Stimulated activated naive CD4-positive, alpha-beta T cell treated with Interleukin-2 at 50 U/mL for 16 hours (primary cell): ENCODE data around the gene WHRN.

ENCODE experiments used
- DNase-seq: peaks from one replicate; lab custom pipeline; 2025; lab: John Stamatoyannopoulos, UW

Gene WHRN

DNA sequence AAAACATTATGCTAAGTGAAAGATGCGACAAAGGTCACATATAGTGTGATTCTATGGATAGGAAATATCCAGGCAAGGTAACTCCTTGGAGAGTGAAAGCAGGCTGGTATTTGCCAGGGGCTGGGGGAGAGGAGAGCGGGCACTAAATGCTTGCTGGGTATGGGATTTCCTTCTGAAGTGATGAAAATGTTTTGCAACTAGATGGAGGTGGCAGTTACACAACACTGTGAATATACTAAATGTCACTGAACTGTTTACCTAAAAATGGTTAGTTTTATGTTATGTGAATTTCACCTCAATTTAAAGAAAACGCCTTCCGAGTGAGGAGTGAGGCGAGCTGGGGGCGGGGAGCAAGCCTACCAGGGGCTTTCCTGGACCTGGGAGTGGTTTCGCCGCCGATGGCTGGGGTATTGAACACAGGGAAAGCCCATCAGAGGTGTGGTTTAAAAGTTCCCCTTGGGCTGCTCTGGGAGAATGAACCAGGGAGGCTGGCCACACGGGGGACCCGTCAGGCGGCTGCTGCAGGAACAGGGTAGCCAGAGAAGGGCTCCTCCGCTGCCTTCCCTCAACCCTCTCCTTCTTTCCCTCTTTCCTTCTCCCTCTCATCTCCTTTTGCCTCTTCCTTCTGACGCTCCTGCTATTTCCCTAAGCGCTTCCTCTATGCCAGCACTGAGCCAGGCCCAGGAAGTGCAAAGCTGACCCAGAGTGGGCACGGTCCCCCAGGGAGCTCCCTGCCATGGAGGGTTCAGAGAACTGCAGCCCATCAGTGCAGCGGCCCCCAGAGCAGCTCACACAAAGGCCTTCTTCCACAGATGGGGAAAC, 122.4 kb downstream of the WHRN start:
- peak; percentile 74 for DNase-seq

- DNase-seq: no peak
Measured at GRCh38 chr9:114378883-114379282, 126.4 kb downstream of the WHRN start.

- no peak for DNase-seq
Measured at GRCh38 chr9:114378016-114378415, 127.3 kb downstream of the WHRN start.

DNA sequence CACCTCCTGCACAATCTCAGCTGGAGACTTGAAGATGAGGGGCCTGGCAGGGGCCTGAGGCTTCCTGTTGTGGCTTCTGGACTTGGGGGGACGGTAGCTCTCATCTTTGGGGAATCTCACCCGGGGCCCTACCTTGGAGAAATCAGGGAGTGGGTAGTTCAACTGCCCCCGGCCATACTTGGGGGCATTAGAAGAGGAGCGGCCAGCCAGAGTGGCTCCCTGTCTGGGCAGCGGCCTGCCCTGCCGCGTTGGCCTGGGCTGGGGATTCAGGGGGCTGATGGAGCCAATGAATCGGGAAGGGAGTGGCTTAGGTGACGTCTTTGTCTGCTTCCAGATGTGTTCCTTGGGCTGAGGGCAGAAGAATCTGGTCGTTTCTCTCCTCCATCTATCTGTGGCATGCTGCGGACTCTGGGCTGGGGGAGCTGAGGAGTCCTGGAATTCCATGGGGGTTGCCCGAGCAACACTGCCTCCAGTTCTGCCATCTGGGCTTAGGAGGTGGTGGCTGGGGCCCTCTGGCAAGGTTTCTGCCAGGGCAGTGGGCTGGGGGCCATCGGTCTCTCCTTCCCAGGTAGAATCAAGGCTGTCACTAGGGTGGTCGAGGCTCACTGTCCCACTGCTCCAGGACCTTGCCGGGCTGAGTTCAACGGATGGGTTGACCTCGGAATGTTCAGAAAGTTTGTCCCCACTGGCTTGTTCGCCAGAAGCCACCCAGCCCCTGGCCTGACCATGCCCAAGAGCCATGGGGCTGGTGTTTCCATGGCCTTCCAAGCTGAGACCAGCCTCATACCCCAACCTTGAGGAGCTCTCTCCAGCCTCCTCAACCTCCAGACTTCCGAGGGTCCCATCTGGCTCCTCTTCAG, 128.5 kb downstream of the WHRN start:
- no peak for DNase-seq

DNA sequence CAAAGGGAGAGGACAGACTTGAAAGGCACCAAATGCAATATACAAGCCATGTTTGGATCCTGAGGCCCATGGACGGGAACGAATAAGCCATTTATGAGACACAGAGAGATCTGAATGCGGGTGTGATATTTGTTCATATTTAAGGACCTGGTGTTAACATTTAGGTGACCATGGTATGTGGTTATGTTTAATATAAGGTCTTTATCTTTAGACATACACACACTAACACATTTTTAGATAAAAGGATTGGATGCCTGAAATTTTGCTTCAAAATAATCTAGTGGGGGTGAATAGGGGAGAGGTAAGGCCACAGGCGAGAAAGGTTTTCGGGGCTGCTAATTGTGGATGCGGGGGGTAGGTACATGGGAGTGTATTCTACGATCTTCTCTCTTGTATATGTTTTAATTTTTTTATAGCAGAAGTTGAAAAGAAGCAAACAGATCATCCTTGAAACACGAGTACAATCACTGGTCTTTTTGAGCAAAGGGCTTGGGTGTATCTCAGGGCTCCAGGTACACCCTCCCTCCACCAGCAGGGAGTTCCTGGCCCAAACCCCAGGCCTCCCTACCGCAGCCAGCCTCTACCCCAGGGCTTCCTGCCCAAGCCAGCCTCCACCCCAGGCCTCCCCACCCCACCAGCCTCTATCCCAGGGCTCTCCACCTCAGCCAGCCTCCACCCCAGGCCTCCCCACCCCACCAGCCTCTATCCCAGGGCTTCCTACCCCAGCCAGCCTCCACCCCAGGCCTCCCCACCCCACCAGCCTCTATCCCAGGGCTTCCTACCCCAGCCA, 129.7 kb downstream of the WHRN start:
- DNase-seq: no peak

DNA sequence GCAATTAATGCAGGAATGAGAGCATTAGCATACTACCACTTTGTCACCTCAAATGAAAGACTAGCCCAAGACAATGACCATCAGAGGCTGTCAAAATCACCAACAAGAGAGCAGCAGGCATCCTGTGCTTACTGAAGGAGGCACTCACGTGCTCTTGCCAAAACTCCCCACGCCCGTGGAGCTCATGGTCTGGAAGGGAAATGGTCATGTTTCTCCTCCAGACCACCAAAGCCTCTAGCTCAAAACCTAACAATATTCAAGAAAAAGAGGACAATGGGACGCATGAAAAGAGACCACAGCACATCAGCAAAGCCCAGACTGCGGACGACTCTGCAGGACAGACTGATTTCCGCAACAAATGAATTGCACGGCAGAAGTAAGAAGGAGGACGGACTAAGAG, 130.3 kb downstream of the WHRN start:
- no peak for DNase-seq

- no peak for DNase-seq
Measured at GRCh38 chr9:114373960-114374730, 131.1 kb downstream of the WHRN start.

- DNase-seq: peak; percentile 75
Measured at GRCh38 chr9:114372921-114373448, 132.3 kb downstream of the WHRN start.

DNA sequence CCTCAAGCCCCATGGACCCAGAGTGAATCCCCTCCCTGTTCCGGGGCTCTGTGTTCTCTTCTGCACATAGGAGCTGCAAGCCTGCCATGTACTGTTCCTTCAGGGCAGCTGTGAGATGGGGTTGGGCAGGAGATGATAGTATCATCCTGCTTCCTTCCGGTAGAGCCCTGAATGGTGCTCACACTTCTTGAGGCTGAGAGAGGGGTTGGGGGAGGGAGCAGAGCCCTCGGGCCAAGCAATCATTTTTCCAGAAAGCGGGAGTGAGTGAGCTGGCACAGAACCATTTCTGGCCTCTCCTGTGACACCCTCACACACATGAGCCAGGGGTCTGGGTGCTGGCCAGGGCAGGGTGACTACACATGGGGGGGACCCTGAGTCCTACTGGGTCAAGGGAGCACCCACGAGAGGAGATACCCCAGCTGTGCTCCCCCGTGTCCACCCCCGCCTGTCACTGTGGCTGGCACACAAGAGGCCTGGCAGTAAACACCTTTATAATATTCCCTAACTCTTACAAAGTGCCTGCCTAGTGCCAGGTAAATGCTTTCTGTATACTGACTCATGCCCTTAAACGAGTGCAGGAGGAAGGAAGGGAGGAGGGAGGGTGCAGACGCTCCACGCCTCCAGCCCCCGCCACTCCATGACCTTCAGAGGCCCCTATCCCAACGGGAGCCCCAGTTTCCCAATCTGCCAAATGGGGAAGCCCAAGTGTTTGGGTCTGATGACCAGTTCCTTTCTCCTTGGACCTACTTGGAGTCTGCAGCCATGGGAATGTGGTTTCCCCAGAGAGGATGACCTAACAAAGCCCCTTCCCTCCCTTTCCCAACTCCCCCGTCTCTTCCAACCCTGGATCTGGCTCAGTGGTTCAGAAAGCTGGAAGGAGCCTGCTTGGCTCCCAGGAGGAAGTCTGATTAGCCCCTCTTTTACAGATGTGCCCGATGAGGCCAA, 133.0 kb downstream of the WHRN start:
- DNase-seq: no peak

DNA sequence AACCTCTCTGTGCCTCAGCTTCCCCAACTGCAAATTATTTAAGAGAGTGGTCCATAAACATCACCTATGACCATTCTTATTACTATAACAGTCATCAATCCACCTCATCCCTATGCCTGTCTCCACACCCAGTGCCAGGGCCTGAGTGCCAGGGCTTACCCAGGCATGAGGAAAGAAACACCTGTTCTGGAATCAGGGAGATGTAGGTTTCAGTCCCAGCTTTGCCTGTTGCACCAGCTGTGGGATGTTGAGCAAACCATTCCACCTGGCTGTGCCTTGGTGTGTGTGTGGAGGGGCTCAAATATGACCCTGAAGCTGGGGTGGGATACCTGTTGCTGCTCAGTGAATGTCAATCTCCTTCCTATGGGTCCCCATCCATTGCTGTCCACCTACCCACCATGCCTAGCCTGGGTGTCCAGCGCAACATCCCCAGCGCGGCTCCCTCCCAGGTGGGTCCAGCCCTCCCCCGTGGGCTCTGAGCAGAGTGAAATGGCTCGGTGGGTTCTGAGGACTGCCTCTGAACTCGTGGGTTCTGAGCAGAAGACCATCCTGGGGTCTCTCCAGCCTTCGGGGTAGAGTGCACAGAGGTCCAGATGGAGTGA, 133.8 kb downstream of the WHRN start:
- DNase-seq: no peak

GRCh38 chr9:114370968-114371320, 134.3 kb downstream of the WHRN start:
- DNase-seq: no peak

- DNase-seq: no peak
Measured at GRCh38 chr9:114370251-114370967, 134.9 kb downstream of the WHRN start.

- DNase-seq: no peak
Measured at GRCh38 chr9:114369216-114370130, 135.8 kb downstream of the WHRN start.

- no peak for DNase-seq
Measured at GRCh38 chr9:114367772-114368569, 137.3 kb downstream of the WHRN start.

- DNase-seq: no peak
Measured at GRCh38 chr9:114367366-114367765, 137.9 kb downstream of the WHRN start.

DNA sequence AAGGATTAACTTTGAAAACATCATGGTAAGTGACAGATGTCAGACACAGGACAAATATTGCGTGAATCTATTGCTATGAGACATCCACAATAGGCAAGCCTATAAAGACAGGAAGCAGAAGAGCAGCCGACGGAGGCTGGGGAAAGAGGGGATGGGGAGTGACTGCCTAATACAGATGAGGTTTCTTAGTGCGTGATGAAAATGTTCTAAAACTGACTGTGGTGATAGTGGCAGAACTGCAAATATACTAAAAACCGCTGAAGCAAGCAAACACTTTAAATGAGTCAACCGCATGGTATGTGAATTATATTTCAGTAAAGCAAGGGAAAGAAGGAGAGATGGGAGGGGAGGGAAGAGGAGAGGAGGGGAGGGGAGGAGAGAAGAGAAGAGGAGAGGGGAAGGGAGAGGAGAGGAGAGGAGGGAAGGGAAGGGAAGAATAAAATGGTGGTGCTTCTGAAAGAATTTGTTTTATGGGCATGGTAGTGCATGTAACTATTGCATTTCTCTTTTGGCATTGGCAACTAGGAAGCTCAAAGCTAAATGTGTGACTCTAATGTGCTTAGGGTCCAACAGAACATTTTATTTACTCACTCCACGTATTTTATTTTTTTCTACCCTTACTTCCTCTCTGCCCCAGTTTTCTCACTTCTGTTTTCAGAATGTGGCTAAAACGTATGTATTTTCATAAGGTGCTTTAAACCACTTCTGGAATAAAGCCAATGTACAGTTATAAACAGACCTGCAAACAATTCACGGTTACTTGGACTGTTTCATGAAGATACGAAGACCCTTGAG, 138.7 kb downstream of the WHRN start:
- peak; percentile 13 for DNase-seq
